Heart left ventricle (tissue), 16 donors: Measurements from ENCODE around the gene RBM26. TPM values are rescaled to one million over a fixed set of nuclear protein-coding genes. Genes with fewer than 3 reads are reported as not detected.

Experiments
- ATAC-seq, 4 donors: fragments of 200-7000 bp; cut with Tn5 transposase; one replicate each; pipeline ENCODE4 v1.9.1; 2020 to 2022; ENCODE audit warnings: moderate library complexity in 4 of 4, mild to moderate bottlenecking in 3 of 4, moderate number of reproducible peaks in 1 of 4
- DNase-seq, 5 donors: peaks; one replicate each; pipeline ENCODE4 v3.0.0-alpha.2; 2020
- H3K27ac ChIP-seq, 12 donors: fragments of 200-600 bp; sonication (generic) in 4 of 12; one replicate each; pipeline versions ENCODE4 v1.5.0 to v1.8.0; 2016 to 2022; ENCODE audit warnings: mild to moderate bottlenecking in 2 of 12
- H3K27me3 ChIP-seq, 9 donors: fragments of 200-600 bp; sonication (generic) in 2 of 9; one replicate each; pipeline versions ENCODE4 v1.5.1 to v1.8.0; 2016 to 2022; ENCODE audit warnings: mild to moderate bottlenecking in 3 of 9
- H3K36me3 ChIP-seq, 9 donors: fragments of 200-600 bp; sonication (generic) in 2 of 9; one replicate each; pipeline versions ENCODE4 v1.5.0 to v1.8.0; 2018 to 2022; ENCODE audit warnings: mild to moderate bottlenecking in 2 of 9
- H3K4me1 ChIP-seq, 12 donors: fragments of 200-600 bp; sonication (generic) in 4 of 12; one replicate each; pipeline versions ENCODE4 v1.5.0 to v1.8.0; 2016 to 2022; ENCODE audit warnings: mild to moderate bottlenecking in 3 of 12
- H3K4me3 ChIP-seq, 12 donors: fragments of 200-600 bp; sonication (generic) in 4 of 12; one replicate each; pipeline versions ENCODE4 v1.5.0 to v1.8.0; 2017 to 2022; ENCODE audit warnings: mild to moderate bottlenecking in 9 of 12, moderate library complexity in 4 of 12
- H3K9me3 ChIP-seq, 12 donors: fragments of 200-600 bp; sonication (generic) in 4 of 12; one replicate each; pipeline versions ENCODE4 v1.5.0 to v1.8.0; 2016 to 2022; ENCODE audit warnings: mild to moderate bottlenecking in 1 of 12
- CTCF ChIP-seq, 12 donors: fragments of 200-600 bp; sonication (generic) in 4 of 12; IDR thresholded peaks; one replicate each; pipeline versions ENCODE4 v1.5.0 to v1.8.0; 2018 to 2022; ENCODE audit warnings: antibody characterized with exemption in 12 of 12, mild to moderate bottlenecking in 5 of 12
- POLR2A ChIP-seq, 2 donors: fragments of 450-650 bp; IDR thresholded peaks; one replicate each; pipeline ENCODE4 v1.6.1; 2017; ENCODE audit warnings: antibody characterized with exemption in 2 of 2, mild to moderate bottlenecking in 2 of 2, moderate library complexity in 2 of 2
- WGBS, 4 donors: extraction: QIAGEN DNeasy Blood & Tissue Kit in 2 of 4; methylation state at CpG; one replicate each; pipeline versions ENCODE4 v1.1.5 to v1.1.7; 2013 to 2018; 5-methylcytosine and 5-hydroxymethylcytosine counted together
- intact Hi-C, 10 donors: fragments of 100-400 bp; cut with DNase I; formaldehyde crosslinking; loops; one replicate each; pipeline versions ENCODE4 v1.11.1 to v1.14.2; 2022
- polyA plus RNA-seq, 2 donors: library from polyadenylated mRNA; stranded (reverse); fragments of 200-250 nt; gene quantifications; one replicate each; pipeline ENCODE4 v1.2.3, GENCODE V29; 2013
- total RNA-seq, 9 donors: library from RNA; depleted of rRNA in 2 of 9; stranded (reverse); fragments of >200 nt in 2 of 9; fragmentation: NEBNext Ultra II Directional in 3 of 9; extraction: Animal tissue kit (Norgen Biotek cat#: 25700) in 3 of 9; gene quantifications; one replicate each; pipeline versions ENCODE4 v1.1.0 to v1.2.4, GENCODE V29; 2016 to 2023
- donor health status: ischemic (EF 13 %, LVEDD 7.1; RV severe dilation, severe dysfunction).
- donor health status: healthy with polysubstance abuse.
- donor health status: DM: no; HTN: yes; CAD: no.
- donor health status: DM: no; HTN: no; CAD: no.
- donor health status: ischemic (EF 25% LVEDD 6.9; RV normal size, moderate dysfunction).
- donor health status: ischemic (EF 25% LVEDD 5.7; RV mildly dilated, moderate dysfunction).
- donor health status: healthy.
- donor health status: DM: yes; HTN: yes; CAD: no.
- donor health status: ischemic (EF 35%, LVEDD 5.7; RV mildly dilated, moderate dysfunction).
- donor health status: nonischemic (EF 11% LVEDD 7.7; RV severe dilation, severe dysfunction).
- donor health status: DM: yes; HTN: yes; CAD: no.
- donor health status: PGD.
- donor health status: ischemic (EF 29% LVEDD 5.4; RV normal size, mild dysfunction).
- donor health status: nonischemic (EF 23%, LVEDD 6.1; RV moderate dilation, normal function).

RBM26 gene
- total and polyA plus RNA-seq, 11 donors: 11.5 to 28.4 (median 20.8) TPM

GRCh38 chr13:79270859-79271258 is 135.2 kb downstream of the RBM26 start:
- no peaks in the 10 kb centered on the region for H3K4me1 ChIP-seq
- TF ChIP-seq POLR2A (IDR thresholded peaks at IDR 0.05) (no peak), CTCF (IDR thresholded peaks at IDR 0.05) (no peak)

More at GRCh38 chr13:79270859-79271258, 135.2 kb downstream of the RBM26 start:
- H3K27ac ChIP-seq: no peak overlapping the region
- 78 to 84% (median 80%) methylated on average over 3 of the region's 3 CpGs for WGBS, 4 donors
- H3K9me3 ChIP-seq: peaks cover 0 to 3% (median 0%) of the 10 kb centered on the region in 12 donors
- no peak overlapping the region for H3K4me3 ChIP-seq
- DNase-seq: no peak
- intact Hi-C loops: no loop called here
- H3K36me3 ChIP-seq: no peaks in the 10 kb centered on the region
- no peak for ATAC-seq
- no peaks in the 10 kb centered on the region for H3K27me3 ChIP-seq

Other genes starting within 250 kb of the RBM26 start
- 10 to 100 TPM; 21.8 to 42.6 (median 32.4) TPM for gene NDFIP2, start 74.9 kb upstream of the RBM26 start, total RNA-seq
- gene NDFIP2, start 74.9 kb upstream of the RBM26 start, polyA plus RNA-seq: 10 to 100 TPM; 14.2 to 31.0 TPM